HEK293 (cell line): ENCODE measurements around the gene MX1.

Experiments used
- TRIM28 ChIP-seq: IDR thresholded peaks from 2 replicates; pipeline ENCODE4 v1.6.1; 2011; ENCODE audit warnings: low read length, control low read depth, borderline replicate concordance
- ZNF274 ChIP-seq, 2 experiments: fragments of 200-500 bp in 1 of 2; fragments of 450-650 bp in 1 of 2; sonication (Bioruptor generic) in 1 of 2; formaldehyde crosslinking in 1 of 2; IDR thresholded peaks; 2 replicates each; pipeline versions ENCODE4 v1.5.1 to v1.6.1; 2014 to 2016; ENCODE audit warnings: borderline replicate concordance in 1 of 2, inconsistent platforms in 1 of 2, low read length in 1 of 2, missing biosample characterization in 1 of 2, missing genetic modification characterization in 1 of 2
- ZNF596 ChIP-seq: fragments of 450-650 bp; IDR thresholded peaks from 2 replicates; pipeline ENCODE4 v1.5.0; 2018; ENCODE audit warnings: missing biosample characterization, mild to moderate bottlenecking, missing genetic modification characterization, moderate library complexity
- TF ChIP-seq, protein P1 (sequence below): fragments of 450-650 bp; formaldehyde crosslinking; IDR thresholded peaks from 2 replicates; pipeline ENCODE4 v1.5.1; 2016; ENCODE audit warnings: missing biosample characterization, missing genetic modification characterization
- TF ChIP-seq, protein P2 (sequence below): fragments of 450-650 bp; formaldehyde crosslinking; IDR thresholded peaks from 2 replicates; pipeline ENCODE4 v1.5.1; 2016; ENCODE audit warnings: missing biosample characterization, missing genetic modification characterization
- TF ChIP-seq, protein P3 (sequence below): fragments of 450-650 bp; formaldehyde crosslinking; conservative IDR thresholded peaks from 2 replicates; pipeline ENCODE4 v1.5.1; 2016; ENCODE audit warnings: low read depth, missing biosample characterization, missing genetic modification characterization

DNA sequence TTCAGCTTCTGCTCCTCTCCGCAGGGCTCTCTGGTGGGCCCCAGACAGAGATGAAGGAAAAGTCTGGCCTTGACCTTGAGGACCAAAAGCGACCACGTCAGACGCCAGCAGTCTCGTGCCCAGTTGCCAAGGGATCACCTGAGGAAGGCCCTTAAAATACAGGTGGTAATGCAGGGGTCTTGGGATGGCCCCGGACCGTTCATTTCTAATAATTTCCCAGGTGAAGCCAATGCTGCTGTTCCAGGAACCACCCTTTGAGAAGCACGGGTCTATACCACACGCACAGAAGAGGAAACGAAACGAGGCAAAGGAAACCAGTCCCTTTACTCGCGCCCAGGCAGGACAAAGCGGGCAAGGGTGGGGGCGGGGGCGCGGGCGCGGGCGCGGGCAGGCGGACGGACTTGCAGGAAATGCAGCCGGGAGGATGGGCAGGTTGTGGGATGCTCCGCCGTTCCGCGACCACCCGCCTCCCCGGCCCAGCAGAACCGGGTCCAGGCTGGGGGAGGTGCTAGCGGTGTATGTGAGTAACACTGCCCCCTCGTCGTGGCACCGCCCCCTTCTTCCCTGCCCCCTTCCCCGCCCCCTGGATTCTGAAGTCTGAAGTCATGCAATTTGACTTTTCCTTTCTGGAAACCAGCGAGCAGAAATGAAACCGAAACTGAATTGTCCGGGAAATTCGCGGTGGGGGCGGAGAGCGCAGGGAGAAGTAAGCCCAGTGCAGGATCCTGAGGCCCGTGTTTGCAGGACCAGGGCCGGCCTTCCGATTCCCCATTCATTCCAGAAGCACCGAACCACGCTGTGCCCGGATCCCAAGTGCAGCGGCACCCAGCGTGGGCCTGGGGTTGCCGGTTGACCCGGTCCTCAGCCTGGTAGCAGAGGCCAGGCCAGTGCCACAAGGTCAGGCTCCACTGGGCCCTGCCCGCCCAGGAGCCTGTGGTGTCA is 5.8 kb upstream of the MX1 start:
- TF ChIP-seq, protein P1, sequence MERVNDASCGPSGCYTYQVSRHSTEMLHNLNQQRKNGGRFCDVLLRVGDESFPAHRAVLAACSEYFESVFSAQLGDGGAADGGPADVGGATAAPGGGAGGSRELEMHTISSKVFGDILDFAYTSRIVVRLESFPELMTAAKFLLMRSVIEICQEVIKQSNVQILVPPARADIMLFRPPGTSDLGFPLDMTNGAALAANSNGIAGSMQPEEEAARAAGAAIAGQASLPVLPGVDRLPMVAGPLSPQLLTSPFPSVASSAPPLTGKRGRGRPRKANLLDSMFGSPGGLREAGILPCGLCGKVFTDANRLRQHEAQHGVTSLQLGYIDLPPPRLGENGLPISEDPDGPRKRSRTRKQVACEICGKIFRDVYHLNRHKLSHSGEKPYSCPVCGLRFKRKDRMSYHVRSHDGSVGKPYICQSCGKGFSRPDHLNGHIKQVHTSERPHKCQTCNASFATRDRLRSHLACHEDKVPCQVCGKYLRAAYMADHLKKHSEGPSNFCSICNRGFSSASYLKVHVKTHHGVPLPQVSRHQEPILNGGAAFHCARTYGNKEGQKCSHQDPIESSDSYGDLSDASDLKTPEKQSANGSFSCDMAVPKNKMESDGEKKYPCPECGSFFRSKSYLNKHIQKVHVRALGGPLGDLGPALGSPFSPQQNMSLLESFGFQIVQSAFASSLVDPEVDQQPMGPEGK (tag by site-specific recombination): peak; percentile 84
- TF ChIP-seq TRIM28 (no peak), ZNF274 (IDR thresholded peaks at IDR 0.05; ENCODE audit: low read length) (no peak), ZNF274 (tag by site-specific recombination; IDR thresholded peaks at IDR 0.05; ENCODE audit: borderline replicate concordance) (no peak), ZNF596 (tag by site-specific recombination) (no peak)
- TF ChIP-seq, protein P2, sequence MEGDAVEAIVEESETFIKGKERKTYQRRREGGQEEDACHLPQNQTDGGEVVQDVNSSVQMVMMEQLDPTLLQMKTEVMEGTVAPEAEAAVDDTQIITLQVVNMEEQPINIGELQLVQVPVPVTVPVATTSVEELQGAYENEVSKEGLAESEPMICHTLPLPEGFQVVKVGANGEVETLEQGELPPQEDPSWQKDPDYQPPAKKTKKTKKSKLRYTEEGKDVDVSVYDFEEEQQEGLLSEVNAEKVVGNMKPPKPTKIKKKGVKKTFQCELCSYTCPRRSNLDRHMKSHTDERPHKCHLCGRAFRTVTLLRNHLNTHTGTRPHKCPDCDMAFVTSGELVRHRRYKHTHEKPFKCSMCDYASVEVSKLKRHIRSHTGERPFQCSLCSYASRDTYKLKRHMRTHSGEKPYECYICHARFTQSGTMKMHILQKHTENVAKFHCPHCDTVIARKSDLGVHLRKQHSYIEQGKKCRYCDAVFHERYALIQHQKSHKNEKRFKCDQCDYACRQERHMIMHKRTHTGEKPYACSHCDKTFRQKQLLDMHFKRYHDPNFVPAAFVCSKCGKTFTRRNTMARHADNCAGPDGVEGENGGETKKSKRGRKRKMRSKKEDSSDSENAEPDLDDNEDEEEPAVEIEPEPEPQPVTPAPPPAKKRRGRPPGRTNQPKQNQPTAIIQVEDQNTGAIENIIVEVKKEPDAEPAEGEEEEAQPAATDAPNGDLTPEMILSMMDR (tag by site-specific recombination): peak; percentile 26; the same call in 1 of the 2 replicates
- TF ChIP-seq, protein P3, sequence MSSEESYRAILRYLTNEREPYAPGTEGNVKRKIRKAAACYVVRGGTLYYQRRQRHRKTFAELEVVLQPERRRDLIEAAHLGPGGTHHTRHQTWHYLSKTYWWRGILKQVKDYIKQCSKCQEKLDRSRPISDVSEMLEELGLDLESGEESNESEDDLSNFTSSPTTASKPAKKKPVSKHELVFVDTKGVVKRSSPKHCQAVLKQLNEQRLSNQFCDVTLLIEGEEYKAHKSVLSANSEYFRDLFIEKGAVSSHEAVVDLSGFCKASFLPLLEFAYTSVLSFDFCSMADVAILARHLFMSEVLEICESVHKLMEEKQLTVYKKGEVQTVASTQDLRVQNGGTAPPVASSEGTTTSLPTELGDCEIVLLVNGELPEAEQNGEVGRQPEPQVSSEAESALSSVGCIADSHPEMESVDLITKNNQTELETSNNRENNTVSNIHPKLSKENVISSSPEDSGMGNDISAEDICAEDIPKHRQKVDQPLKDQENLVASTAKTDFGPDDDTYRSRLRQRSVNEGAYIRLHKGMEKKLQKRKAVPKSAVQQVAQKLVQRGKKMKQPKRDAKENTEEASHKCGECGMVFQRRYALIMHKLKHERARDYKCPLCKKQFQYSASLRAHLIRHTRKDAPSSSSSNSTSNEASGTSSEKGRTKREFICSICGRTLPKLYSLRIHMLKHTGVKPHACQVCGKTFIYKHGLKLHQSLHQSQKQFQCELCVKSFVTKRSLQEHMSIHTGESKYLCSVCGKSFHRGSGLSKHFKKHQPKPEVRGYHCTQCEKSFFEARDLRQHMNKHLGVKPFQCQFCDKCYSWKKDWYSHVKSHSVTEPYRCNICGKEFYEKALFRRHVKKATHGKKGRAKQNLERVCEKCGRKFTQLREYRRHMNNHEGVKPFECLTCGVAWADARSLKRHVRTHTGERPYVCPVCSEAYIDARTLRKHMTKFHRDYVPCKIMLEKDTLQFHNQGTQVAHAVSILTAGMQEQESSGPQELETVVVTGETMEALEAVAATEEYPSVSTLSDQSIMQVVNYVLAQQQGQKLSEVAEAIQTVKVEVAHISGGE (tag by site-specific recombination): 0 out of 2 replicates have a peak, but pooled peaks have one; percentile 41
